Activated CD8-positive, alpha-beta memory T cell treated with anti-CD3 and anti-CD28 coated beads for 36 hours (primary cell): ENCODE data around the gene NOS1AP. TPM values are rescaled to one million over a fixed set of nuclear protein-coding genes. Genes with fewer than 3 reads are reported as not detected.
"Not testable (repeated sequence)": the region's sequence is repeated elsewhere in the genome, so short reads cannot be mapped to it uniquely, and the experiment has no call there.

Experiments used
- CTCF ChIA-PET: fragments of 350-600 bp; sonication (Branson Sonifier 250); formaldehyde crosslinking; loops from one replicate; lab custom pipeline; 2021; ENCODE audit warnings: antibody characterized with exemption; lab: Charles Lee
- POLR2A ChIA-PET: fragments of 350-600 bp; sonication (Branson Sonifier 250); formaldehyde crosslinking; loops from one replicate; lab custom pipeline; 2021; ENCODE audit warnings: antibody characterized with exemption; lab: Charles Lee
- total RNA-seq, 2 experiments: library from RNA; stranded (reverse); gene quantifications; one replicate each; pipeline ENCODE4 v1.2.3, GENCODE V29; 2021

Gene NOS1AP
- under 1 TPM; 0.04 to 0.13 TPM for total RNA-seq

GRCh38 chr1:162069334-162070093, at the start of gene NOS1AP:
Gene NOS1AP, plus strand, starts transcription at chr1:162069691. Its CDS starts 487 bp downstream, at chr1:162070178.
- ChIA-PET CTCF (interaction anchor here (1.3 kb wide), 1 partner anchor 13 kb away, joined by 3 read pairs; no protein-coding TSS in a partner anchor), POLR2A (no interaction called here)

- POLR2A ChIA-PET, result no interaction called here
- CTCF ChIA-PET, result no interaction called here
These were observed 49.3 kb upstream of the NOS1AP start for GRCh38 chr1:162020150-162020549.

GRCh38 chr1:162021124-162021523, 48.4 kb upstream of the NOS1AP start:
- ChIA-PET CTCF (no interaction called here), POLR2A (no interaction called here)

GRCh38 chr1:162022626-162023025, 46.9 kb upstream of the NOS1AP start:
- POLR2A ChIA-PET, result no interaction called here
- CTCF ChIA-PET, result no interaction called here

GRCh38 chr1:162023181-162023546, 46.3 kb upstream of the NOS1AP start:
- CTCF ChIA-PET, result interaction anchor here (1.0 kb wide), 1 partner anchor 47 kb away, joined by 3 read pairs; no protein-coding TSS in a partner anchor
- POLR2A ChIA-PET, result no interaction called here

DNA sequence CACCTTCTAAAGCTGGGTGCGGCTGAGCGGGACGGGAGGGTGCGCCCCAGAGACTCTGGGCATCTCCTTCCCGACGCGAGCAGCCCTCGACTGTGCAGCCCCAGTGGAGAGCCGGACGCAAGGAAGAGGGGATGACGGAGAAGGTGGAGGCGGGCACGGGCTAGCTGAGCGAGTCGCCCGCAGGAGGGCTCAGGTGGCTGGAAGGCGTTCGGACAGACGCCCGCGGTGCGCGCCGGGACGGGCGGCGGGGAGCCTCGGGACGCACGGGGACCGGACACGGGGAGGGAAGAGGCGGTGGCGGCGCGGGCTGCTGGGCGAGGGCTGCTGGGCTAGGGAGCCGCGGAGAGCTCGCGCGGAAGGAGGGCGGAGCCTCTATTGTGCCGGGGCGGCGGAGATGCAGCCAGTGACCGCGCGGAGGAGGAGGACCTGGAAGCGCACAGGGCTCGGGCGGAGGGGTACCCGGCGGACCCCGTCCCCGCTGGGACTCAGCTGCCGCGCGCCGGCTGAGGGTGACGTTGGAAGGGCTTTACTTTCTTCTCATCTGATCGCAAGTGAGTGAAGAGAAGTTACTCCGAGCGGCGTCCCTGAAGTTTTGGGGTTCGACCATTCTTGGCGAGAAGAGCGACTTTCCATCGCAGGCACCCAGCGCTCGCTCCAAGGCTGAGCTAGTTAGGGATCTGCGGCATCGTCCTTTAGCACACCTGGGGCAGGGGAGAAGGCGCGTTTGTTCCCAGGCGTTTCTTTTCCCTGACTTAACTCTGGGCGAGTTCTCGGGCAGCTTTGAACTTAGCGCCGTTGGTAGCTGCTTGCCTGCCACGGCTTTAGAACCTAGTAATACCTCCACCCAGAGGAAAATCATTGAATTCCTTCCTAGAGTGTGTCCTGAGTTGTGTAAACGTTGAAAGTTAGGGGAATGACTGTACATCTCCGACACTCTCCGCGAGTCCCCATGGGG, 45.7 kb upstream of the NOS1AP start, which contains the start of gene OLFML2B:
Gene OLFML2B (minus strand): TSS at position 323 of the 955 bp plus-strand sequence. CDS start 439 bp downstream, outside the sequence.
- POLR2A ChIA-PET, result no interaction called here
- CTCF ChIA-PET, result interaction anchor here (0.9 to 1.1 kb wide), 4 partner anchors 13 to 231 kb away, joined by 3 to 5 read pairs (median 4); no protein-coding TSS in a partner anchor

GRCh38 chr1:162025541-162025940, 44.0 kb upstream of the NOS1AP start:
- POLR2A ChIA-PET, result no interaction called here
- CTCF ChIA-PET, result no interaction called here

DNA sequence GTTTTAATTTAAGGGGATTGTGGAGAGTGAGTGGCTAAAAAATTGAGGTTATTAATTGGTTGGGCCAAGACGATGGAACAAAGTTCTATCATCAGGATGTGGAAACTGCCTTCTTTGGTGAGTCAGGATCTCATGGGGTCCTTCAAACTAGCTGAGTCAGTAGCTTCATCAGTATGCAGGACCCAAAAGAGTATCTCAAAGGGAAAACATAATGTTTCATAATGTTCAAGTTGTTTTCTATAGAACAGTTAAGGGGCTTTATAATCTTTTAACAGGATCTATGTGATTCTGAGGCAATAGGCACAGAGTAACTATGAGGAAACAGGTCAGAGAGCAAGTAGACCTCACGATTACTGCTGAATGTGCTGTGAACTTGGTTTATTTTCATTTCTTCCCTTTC, 42.6 kb upstream of the NOS1AP start:
- ChIA-PET CTCF (no interaction called here), POLR2A (no interaction called here)

- ChIA-PET POLR2A (no interaction called here), CTCF (no interaction called here)
These were observed 40.8 kb upstream of the NOS1AP start for GRCh38 chr1:162028726-162029125.

GRCh38 chr1:162029157-162029556, 40.3 kb upstream of the NOS1AP start:
- ChIA-PET CTCF (no interaction called here), POLR2A (no interaction called here)

- ChIA-PET CTCF (no interaction called here), POLR2A (no interaction called here)
These were observed 38.7 kb upstream of the NOS1AP start for GRCh38 chr1:162030759-162031280.

- POLR2A ChIA-PET, result no interaction called here
- CTCF ChIA-PET, result no interaction called here
These were observed 36.1 kb upstream of the NOS1AP start for GRCh38 chr1:162033428-162033827.

DNA sequence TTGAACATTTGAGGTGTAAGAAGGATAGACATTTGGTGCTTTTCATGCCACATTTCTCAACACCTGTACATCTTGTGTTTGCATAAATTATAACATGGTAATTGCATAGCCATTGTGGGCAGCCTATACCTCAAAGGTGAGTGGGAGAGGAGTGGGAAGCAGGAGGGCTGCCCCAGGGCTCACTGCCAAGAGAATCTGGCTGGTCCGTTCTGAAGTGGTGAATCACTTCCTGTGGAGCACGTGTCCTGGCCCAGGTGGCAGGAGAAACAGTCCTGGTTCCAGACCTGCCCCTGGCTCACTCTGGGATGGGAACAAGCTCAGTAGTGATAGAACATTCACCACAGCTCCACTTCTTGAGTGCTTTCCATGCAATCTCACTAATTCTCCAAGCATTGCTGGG, 34.2 kb upstream of the NOS1AP start:
- ChIA-PET POLR2A (no interaction called here), CTCF (no interaction called here)

- POLR2A ChIA-PET, result no interaction called here
These were observed 33.3 kb upstream of the NOS1AP start for GRCh38 chr1:162036163-162036562.

GRCh38 chr1:162038624-162039023, 30.9 kb upstream of the NOS1AP start:
- ChIA-PET POLR2A (no interaction called here), CTCF (no interaction called here)

More at GRCh38 chr1:162036163-162036562, 33.3 kb upstream of the NOS1AP start:
- CTCF ChIA-PET, result interaction anchor here (0.7 kb wide), 1 partner anchor 743 kb away, joined by 3 read pairs; no protein-coding TSS in a partner anchor

DNA sequence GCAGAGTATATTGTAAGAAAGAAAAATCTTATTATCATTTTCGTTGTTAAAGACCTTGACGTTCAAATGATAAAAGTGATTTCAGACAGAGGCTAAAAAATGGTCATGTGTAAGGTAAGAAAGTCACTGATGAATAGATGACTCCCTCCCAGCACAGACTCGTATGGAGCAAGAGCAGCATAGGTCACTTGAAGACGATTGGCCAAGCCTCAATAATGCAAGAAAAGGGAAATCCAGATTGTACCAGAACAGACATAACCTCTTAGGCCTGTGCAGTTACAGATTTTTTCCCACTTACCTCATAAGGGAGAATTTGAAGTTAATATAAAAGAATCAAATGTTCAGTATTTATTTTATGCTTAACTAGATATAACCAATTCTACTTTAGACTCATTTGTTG, 29.5 kb upstream of the NOS1AP start:
- ChIA-PET POLR2A (no interaction called here), CTCF (no interaction called here)

DNA sequence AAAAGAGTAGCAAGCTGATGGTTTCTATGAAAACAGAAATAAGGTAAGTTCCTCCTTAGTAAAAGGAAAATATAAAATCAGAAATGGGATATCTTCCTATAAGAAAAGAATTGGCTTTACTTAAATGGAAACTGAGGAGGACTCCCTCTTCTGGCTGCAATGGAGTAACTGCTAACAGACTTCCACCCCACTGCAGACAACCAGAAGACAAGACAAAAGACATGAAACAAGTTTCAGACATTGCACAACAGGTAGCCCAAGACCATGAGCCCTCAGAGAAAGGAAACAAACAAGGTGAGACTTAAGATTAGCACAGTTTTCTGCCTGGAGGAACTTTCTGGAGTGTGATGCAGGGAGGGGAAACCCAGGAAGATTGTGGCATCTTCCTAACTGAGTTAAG, 28.8 kb upstream of the NOS1AP start:
- ChIA-PET CTCF (no interaction called here), POLR2A (no interaction called here)

- ChIA-PET POLR2A (no interaction called here), CTCF (interaction anchor here (1.2 kb wide), 1 partner anchor 234 kb away, joined by 3 read pairs; no protein-coding TSS in a partner anchor)
These were observed 27.1 kb upstream of the NOS1AP start for GRCh38 chr1:162042361-162042760.

GRCh38 chr1:162046921-162047320, 22.6 kb upstream of the NOS1AP start:
- CTCF ChIA-PET, result no interaction called here

GRCh38 chr1:162053949-162054348, 15.5 kb upstream of the NOS1AP start:
- POLR2A ChIA-PET, CTCF ChIA-PET: not testable (repeated sequence)

More at GRCh38 chr1:162046921-162047320, 22.6 kb upstream of the NOS1AP start:
- POLR2A ChIA-PET, result no interaction called here
